ENCODE data around the gene TRIM26.
"Not testable (repeated sequence)": the region's sequence is repeated elsewhere in the genome, so short reads cannot be mapped to it uniquely, and the experiment has no call there.

TRIM26 gene

DNA sequence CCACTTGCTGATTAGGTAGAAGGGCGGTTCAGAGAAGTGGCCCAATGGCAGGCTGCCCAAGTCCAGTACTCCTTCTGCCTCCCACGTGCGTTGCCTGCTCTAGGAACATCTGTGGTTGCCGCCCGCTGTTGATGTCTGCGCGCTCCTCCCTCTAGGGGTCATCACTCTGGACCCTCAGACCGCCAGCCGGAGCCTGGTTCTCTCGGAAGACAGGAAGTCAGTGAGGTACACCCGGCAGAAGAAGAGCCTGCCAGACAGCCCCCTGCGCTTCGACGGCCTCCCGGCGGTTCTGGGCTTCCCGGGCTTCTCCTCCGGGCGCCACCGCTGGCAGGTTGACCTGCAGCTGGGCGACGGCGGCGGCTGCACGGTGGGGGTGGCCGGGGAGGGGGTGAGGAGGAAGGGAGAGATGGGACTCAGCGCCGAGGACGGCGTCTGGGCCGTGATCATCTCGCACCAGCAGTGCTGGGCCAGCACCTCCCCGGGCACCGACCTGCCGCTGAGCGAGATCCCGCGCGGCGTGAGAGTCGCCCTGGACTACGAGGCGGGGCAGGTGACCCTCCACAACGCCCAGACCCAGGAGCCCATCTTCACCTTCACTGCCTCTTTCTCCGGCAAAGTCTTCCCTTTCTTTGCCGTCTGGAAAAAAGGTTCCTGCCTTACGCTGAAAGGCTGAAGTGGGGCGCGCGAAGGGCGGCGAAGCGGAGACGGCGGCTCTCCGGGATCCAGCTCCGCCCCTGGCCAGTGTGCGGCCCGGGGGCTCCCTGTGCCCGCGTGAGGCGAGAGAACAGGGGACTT lies 41.3 kb downstream of the TRIM26 start:
- in situ Hi-C loops (cut with MboI; ENCODE audit: low sequenced_read_pairs, unreplicated experiment) = no loop called here
- TF ChIP-seq, protein P1, sequence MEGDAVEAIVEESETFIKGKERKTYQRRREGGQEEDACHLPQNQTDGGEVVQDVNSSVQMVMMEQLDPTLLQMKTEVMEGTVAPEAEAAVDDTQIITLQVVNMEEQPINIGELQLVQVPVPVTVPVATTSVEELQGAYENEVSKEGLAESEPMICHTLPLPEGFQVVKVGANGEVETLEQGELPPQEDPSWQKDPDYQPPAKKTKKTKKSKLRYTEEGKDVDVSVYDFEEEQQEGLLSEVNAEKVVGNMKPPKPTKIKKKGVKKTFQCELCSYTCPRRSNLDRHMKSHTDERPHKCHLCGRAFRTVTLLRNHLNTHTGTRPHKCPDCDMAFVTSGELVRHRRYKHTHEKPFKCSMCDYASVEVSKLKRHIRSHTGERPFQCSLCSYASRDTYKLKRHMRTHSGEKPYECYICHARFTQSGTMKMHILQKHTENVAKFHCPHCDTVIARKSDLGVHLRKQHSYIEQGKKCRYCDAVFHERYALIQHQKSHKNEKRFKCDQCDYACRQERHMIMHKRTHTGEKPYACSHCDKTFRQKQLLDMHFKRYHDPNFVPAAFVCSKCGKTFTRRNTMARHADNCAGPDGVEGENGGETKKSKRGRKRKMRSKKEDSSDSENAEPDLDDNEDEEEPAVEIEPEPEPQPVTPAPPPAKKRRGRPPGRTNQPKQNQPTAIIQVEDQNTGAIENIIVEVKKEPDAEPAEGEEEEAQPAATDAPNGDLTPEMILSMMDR (IDR thresholded peaks at IDR 0.05; ENCODE audit: borderline replicate concordance, control extremely low read depth, extremely low read depth, insufficient read depth, missing control alignments) = no peak
- no peak for DNase-seq (ENCODE audit: low spot score)

DNA sequence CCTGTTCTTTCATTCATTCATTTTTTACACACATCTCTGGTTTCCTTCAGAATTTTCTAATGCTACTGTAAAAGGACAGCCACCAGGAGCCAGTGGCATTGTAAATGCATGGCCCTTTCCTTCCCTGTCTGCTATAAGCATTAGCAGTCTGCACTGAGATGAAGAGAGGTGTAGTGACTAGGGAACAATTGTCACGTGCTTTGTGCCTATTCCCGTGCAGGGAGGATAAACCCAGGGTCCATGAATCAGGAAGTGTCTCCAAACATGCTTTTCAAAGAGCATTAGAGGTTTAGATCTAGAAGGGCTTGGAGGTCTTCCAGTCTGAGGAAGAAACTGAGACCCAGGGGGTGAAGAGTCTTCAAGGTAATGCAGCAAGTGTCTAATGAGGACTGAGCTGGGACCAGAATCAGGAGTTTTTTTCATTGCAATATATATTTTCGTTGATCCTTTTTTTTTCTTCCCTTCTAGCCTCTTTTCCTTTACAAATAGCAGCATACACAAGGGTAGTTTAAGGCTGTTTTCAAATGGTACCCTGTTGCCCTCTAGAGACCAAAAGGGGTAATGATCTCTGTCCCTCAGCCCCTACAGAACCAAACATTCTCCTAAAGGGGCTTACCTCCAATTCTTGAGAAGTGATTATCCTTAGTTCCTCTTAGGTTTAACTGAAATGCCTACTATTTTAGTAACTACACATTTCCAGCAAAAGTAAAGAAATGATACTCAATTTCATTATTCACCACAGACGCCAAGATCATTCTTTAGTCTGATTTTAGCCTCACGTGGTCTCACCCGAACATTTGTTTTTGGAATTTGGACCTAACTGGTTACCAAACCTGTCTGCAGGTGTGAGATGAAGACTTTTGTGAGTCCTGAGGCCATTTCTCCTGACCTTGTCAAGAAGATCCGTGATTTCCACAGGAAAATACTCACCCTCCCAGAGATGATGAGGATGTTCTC lies 43.3 kb downstream of the TRIM26 start:
- in situ Hi-C loops (cut with MboI; ENCODE audit: low sequenced_read_pairs, unreplicated experiment) = no loop called here
- TF ChIP-seq, protein P1 (IDR thresholded peaks at IDR 0.05; ENCODE audit: borderline replicate concordance, control extremely low read depth, extremely low read depth, insufficient read depth, missing control alignments) = peak; percentile 57
- peak; percentile 61 for DNase-seq (ENCODE audit: low spot score)

DNA sequence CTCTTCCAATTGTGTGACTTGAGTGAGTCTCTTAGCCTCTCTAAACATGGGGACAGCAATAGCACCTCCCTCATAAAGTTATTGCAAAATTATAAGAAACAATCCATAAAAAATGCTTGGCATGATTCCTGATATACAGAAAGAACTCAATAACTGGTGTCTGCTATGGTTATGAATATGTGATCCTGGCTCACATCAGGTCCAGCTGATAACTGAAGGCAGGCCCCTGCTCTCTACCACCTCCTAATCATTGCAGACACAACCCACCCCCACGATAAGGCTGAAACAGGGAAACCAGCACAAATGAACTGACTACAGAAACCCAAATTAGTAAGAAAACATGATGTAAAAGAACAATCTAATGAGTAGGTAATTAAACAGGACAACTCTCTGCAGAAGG lies 44.5 kb downstream of the TRIM26 start:
- DNase-seq (ENCODE audit: low spot score) = no peak
- in situ Hi-C loops (cut with MboI; ENCODE audit: low sequenced_read_pairs, unreplicated experiment) = no loop called here
- TF ChIP-seq, protein P1 (IDR thresholded peaks at IDR 0.05; ENCODE audit: borderline replicate concordance, control extremely low read depth, extremely low read depth, insufficient read depth, missing control alignments) = no peak

DNA sequence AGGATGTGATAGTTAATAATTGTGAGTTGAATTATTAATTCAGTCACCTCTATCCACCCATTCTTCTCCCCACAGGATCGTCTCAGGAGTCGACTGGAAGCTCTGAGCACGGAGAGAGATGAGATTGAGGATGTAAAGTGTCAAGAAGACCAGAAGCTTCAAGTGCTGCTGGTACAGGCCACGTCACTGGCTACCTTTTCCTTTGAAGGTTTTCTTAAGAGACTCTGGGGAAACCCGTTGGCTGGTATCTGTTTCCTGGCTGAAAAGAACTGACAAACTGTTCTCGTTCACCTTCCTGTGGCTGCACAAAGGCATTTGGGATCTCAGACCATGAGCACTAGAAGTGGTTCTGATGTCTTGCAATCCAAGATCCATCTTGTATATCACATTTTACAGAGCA lies 46.1 kb downstream of the TRIM26 start:
- TF ChIP-seq, protein P1 (IDR thresholded peaks at IDR 0.05; ENCODE audit: borderline replicate concordance, control extremely low read depth, extremely low read depth, insufficient read depth, missing control alignments) = no peak
- DNase-seq (ENCODE audit: low spot score) = no peak
- in situ Hi-C loops (cut with MboI; ENCODE audit: low sequenced_read_pairs, unreplicated experiment) = no loop called here

DNA sequence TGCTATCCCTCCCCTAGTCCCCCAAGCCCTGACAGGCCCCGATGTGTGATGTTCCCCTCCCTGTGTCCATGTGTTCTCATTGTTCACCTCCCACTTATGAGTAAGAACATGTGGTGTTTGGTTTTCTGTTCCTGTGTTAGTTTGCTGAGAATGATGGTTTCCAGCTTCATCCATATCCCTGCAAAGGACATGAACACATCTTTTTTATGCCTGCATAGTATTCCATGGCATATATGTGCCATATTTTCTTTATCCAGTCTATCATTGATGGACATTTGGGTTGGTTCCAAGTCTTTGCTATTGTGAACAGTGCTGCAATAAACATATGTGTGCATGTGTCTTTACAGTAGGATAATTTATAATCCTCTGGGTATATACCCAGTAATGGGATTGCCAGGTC lies 48.0 kb downstream of the TRIM26 start:
- in situ Hi-C loops (cut with MboI; ENCODE audit: low sequenced_read_pairs, unreplicated experiment); DNase-seq (ENCODE audit: low spot score): not testable (repeated sequence)

DNA sequence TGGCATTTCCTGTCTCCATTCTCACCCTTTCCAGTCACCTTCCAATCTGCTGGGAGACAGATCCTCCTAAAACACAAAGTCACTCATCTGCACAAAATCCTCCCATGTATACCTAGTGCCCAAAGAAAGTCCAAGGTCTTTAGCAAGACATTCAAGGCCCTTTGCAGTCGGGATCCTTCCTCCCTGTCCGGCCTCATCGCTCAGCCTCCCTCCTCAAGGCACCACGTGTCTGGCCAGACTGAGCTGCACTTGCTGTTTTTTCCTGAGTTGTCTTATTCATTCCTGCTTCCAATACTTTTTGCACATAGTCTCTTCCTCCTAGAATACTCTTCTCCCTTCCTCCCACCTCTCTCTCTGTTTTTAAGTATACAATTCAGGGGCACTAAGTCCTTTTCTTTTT lies 48.5 kb downstream of the TRIM26 start:
- DNase-seq (ENCODE audit: low spot score) = no peak
- TF ChIP-seq, protein P1 (IDR thresholded peaks at IDR 0.05; ENCODE audit: borderline replicate concordance, control extremely low read depth, extremely low read depth, insufficient read depth, missing control alignments) = no peak
- in situ Hi-C loops (cut with MboI; ENCODE audit: low sequenced_read_pairs, unreplicated experiment) = no loop called here
